GM18867 (cell line): ENCODE results near the gene SMARCB1.
"Not testable (repeated sequence)": the region's sequence is repeated elsewhere in the genome, so short reads cannot be mapped to it uniquely, and the experiment has no call there.

Source experiments
- ATAC-seq: cut with Tn5 transposase; IDR thresholded peaks from one replicate; pipeline ENCODE4 v1.9.1; 2021; ENCODE audit warnings: mild to moderate bottlenecking, moderate library complexity; ENCODE audit not compliant: unreplicated experiment

The SMARCB1 gene

GRCh38 chr22:23841736-23842445 lies 55.1 kb downstream of the SMARCB1 start:
- ATAC-seq, result no peak

DNA sequence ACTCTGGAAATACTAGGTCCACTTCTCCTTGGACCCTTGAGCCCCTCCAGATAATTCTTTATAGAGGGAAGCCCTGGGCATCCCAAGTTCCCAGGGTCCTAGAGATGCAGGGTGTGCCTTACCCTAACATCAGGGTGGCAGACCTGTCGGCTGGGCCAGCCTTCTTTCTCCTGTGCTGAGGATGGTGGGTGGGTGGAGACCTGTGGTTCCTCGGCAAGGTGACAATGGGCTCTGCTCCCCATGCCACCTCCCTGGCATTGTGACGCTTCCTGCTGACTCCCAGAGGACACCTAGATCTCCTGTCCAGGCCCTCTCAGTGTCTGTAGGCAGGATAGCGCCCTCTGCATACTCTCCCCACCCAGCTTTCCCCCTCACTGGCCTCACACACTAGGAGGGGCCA lies 55.8 kb downstream of the SMARCB1 start:
- ATAC-seq, result no peak

- ATAC-seq, result no peak
These were observed 58.0 kb downstream of the SMARCB1 start for GRCh38 chr22:23844739-23845202.

GRCh38 chr22:23845265-23846080 lies 58.7 kb downstream of the SMARCB1 start:
- ATAC-seq, result no peak

- no peak for ATAC-seq
These were observed 59.3 kb downstream of the SMARCB1 start for GRCh38 chr22:23846081-23846469.

GRCh38 chr22:23847310-23847920 lies 60.6 kb downstream of the SMARCB1 start:
- no peak for ATAC-seq

DNA sequence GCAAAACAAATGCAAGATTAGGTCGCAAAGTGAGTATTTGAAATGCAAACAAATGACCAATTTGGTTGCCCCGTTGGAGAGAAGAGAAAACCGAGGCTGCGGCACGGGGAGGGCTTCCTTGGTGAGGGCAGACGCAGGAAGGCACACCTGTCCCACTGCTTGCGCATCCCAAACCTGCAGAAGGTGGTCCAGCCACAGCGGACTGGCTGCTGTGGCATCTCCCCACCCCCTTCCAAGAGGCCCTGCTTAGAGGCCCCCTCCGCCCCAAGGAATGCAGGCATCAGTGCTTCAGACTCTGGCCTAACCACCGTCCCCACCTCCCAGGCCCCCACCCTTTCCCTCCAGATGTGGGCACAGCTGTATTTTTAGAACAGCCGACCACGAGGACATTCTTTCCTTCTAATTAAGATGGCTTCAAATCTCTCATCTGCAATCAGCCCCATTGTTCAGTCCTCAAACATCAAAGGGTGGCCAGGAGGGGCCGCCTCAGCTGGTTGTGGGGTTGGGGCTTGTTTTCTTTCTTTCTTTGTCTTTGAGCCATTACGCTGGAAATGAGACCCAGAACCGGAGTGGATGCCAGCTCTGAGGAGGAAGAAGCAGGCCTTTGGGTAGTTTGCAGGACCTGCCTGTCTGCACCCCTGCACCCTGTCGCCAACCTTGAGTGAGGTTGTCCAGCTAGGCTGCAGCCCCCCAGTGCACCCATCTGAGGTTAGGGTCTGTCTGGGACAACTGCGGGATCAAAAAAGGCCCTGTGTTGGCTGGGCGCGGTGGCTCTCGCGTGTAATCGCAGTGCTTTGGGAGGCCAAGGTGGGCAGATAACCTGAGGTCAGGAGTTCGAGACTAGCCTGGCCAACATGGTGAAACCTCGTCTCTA lies 61.5 kb downstream of the SMARCB1 start:
- no peak for ATAC-seq

- peak; percentile 55 for ATAC-seq
These were observed 62.5 kb downstream of the SMARCB1 start for GRCh38 chr22:23849009-23850006.

GRCh38 chr22:23850136-23850611 lies 63.4 kb downstream of the SMARCB1 start:
- ATAC-seq, result peak; percentile 40

- peak; percentile 31 for ATAC-seq
These were observed 70.2 kb downstream of the SMARCB1 start for GRCh38 chr22:23856721-23857605.

DNA sequence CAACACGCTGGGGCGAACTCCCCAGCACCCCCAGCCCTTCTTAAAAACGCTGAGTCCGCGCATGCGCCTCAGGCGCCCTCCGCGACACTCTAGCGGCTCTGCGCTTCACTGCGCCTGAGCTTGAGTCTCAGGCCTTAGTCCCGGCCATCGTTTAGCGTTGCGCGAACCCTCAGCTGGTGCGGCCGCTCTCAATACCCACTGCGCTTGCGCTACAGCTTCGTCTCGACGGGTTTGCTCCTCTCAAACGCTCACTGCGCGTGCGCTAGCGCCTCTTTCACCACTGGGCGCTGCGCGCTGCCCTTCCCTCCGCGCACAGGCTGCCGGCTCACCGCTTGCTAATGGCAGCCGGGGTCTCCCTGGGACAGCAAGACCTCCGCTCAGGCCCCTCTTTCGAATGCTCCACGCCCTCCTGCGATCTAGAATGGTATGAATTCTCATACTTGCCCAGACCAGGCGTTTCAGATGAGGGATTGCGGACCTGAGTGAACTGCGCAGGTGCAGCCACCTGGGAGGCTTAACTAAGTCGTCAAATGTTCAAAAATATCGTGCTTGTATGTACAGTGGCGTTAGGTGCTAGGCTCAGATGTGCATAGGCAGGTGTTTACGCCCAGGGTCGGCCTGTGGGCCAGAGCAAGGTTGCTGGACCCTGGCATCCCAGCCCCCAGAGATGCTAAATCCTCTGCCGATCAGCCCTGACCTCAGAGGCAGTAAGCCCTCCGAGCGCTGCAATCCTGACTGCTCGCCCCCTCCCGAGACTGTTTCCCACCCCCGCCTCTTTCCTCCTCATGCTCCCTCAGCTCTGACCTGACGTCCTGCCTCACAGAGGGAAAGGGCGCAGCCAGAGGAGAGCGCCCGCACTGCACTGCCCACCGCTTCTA lies 71.1 kb downstream of the SMARCB1 start, which contains the start of gene SLC2A11:
SLC2A11 (plus strand) TSS at position 270 of the 878 bp plus-strand sequence; CDS start at position 395, 125 bp downstream.
- peak; percentile 93 for ATAC-seq

DNA sequence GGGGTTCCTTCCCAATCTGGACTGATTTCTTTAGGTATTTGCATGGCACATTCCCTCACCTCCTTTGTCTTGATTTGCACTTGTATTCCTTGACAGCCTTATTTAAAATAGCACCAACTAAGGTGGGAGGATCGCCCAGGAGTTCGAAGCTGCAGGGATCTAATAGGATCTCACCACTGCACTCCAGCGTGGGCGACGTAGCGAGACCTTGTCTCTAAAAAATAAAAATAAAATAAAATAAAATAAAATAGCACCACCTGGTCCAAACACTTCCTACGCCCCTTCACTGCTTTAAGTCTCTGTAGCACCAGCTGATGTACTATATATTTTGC lies 71.7 kb downstream of the SMARCB1 start:
- no peak for ATAC-seq

DNA sequence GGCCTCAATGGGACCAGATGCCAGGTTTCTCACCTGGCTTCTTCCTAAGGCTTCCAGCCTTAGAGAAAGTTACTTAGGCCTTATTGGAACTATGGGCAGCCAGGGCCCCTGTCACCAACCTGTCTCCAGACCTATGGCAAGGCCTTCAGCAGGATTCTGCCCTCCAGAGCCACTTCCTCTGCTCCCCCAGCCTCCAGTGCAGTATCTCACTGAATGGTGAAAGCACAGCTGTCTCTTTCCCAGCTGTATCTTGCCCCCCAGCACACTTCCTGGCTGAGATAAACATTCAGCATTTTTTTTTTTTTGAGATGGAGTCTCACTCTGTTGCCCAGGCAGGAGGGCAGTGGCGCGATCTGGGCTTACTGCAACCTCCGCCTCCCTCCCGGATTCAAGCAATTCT lies 72.4 kb downstream of the SMARCB1 start:
- no peak for ATAC-seq

- not testable (repeated sequence) for ATAC-seq
These were observed 73.4 kb downstream of the SMARCB1 start for GRCh38 chr22:23860187-23860586.

DNA sequence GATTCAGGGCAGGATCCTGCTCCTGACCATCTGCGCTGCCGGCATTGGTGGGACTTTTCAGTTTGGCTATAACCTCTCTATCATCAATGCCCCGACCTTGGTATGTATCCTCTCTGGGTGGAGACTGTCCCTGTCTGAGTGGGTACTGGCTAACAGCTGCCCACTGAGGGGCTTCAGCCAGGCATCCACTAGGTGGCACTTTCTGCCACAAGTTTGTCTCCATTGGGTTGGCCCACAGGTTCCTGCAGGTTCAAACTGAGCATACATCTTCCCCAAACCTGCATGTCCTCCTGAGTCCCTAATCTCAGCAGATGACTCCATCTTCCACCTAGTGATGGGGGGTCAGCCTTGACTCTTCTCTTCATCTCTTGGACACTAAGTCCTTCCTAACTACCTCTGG lies 75.3 kb downstream of the SMARCB1 start:
- ATAC-seq, result no peak

DNA sequence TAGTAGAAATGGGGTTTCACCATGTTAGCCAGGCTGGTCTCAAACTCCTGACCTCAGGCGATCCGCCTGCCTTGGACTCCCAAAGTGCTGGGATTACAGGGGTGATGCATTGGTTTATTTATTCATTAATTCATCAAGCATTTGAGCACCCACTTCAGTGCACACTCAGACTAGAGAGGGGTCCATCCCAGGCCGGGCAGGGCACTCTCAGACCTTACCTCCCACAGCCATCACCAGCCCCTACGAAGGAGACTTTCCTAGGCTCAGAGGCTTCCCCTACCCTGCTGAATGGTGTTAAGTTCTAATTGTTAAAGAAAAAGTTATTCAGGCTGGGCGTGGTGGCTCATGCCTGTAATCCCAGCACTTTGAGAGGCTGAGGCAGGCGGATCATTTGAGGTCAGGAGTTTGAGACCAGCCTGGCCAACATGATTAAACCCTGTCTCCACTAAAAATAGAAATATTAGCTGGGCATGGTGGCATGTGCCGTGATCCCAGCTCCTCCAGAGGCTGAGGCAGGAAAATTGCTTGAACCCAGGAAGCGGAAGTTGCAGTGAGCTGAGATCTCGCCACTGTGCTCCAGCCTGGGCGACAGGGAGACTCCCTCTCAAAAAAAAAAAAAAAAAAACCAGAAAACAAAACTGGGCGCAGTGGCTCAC lies 77.9 kb downstream of the SMARCB1 start:
- ATAC-seq, result not testable (repeated sequence)

DNA sequence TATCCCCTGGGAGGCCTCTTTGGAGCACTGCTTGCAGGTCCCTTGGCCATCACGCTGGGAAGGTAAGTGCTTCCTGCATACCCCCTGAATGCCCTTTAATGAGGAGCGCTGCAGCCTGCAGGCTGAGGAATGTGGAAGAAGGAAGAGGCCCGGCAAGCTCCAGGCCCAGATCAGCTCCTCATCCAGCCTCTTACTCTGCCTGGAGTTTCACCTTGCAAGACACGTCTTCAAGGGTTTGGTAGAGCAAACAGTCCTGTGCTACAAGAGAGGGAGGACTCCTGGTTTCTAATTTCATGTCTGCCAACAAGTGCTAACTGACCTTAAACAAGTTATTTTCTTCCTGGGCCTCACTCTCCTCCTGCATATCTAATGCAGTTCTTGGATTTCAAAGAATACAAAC lies 81.8 kb downstream of the SMARCB1 start:
- ATAC-seq, result no peak
